ENCODE results near the gene VSNL1.

Gene VSNL1

DNA sequence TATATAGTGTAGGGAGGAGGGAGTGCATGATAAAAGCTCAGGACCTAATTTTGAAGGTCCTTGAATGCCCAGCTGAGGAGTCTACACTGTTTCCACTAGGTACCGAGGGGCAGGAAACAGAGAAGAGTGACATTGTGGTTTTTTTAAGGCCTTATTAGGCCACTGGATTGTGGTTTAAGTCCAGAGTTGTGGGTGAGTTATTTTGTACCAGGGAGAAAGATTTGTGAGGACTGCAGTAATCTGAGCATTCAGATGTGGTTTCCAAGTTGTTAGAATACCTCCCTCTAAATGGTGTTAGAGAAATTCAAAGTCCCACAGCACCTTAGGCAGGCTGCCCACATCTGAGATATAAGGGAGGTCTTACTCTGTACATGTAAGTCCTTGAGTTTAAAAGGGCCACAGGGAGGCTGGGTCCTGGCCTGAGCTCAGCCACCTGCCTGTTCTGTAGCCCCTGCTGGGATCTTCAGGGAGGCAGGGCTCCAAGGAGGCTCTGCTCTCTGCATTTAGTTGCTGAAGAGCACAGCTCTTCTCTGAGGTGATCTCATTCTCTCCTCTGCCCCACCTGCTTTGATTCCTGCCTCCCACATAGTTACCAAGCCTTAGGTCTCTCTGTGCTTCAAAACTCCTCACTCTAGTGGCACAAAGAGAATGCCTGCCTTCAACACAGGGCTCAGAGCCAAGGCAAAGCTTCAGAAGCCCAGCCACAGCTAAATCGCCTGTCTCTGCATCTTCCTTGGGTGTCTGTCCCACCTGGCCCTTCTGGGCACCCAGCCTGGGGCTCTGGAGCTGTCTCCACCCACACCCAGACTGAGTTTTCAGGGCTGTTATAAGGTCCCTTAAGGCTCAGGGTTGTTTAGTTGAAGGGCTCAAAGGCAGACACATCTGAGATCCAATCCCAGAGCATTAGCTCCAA is 88.1 kb downstream of the VSNL1 start:
- TF ChIP-seq, protein P1, sequence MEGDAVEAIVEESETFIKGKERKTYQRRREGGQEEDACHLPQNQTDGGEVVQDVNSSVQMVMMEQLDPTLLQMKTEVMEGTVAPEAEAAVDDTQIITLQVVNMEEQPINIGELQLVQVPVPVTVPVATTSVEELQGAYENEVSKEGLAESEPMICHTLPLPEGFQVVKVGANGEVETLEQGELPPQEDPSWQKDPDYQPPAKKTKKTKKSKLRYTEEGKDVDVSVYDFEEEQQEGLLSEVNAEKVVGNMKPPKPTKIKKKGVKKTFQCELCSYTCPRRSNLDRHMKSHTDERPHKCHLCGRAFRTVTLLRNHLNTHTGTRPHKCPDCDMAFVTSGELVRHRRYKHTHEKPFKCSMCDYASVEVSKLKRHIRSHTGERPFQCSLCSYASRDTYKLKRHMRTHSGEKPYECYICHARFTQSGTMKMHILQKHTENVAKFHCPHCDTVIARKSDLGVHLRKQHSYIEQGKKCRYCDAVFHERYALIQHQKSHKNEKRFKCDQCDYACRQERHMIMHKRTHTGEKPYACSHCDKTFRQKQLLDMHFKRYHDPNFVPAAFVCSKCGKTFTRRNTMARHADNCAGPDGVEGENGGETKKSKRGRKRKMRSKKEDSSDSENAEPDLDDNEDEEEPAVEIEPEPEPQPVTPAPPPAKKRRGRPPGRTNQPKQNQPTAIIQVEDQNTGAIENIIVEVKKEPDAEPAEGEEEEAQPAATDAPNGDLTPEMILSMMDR (IDR thresholded peaks at IDR 0.05; ENCODE audit: control insufficient read depth, insufficient read depth, low read depth, low read length, missing control alignments), result no peak
- DNase-seq (ENCODE audit: low read depth), result no peak
- no peak overlapping the region for H3K4me3 ChIP-seq (ENCODE audit: control insufficient read depth, low read depth, low read length)

DNA sequence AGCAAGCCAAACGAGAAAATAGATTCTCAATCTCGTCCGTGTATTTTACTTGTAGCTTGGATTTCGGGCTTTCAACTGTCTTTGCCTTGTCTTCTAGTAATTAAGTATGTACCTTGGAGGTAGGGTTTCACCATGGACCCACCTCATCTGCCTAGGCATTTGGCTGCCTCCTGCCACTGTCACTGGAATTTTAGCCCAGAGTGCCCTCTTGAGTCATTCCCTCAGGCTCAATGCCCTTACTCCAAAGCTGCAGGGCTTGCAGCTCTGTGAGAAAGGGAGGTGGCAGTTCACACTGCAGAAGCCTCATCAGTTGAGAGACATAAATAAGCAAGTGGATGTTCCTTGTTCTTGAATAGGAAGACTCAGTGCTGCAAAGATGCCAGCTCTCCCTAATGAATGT is 89.6 kb downstream of the VSNL1 start:
- TF ChIP-seq, protein P1 (IDR thresholded peaks at IDR 0.05; ENCODE audit: control insufficient read depth, insufficient read depth, low read depth, low read length, missing control alignments), result no peak
- DNase-seq (ENCODE audit: low read depth), result no peak
- H3K4me3 ChIP-seq (ENCODE audit: control insufficient read depth, low read depth, low read length), result no peak overlapping the region

DNA sequence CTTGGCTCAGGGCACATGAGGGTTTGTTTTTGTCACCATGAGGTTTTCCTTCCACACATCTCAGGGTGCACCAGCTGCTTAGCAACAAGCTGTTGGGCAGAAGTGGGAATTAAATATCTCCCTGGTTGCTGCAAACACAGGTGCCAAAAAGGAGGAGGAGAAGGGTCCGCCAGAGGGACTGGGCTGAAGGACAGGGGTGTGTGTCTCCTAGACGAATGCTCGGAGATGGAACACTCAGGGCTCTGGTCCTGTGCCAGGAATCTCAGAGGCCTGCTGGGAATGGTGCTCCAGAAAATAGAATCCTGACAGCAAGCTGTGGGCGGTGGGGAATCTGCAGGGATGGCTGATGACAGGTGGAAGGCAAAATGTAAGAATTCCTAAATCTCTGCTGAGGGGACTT is 94.5 kb downstream of the VSNL1 start:
- DNase-seq (ENCODE audit: low read depth), result no peak
- TF ChIP-seq, protein P1 (IDR thresholded peaks at IDR 0.05; ENCODE audit: control insufficient read depth, insufficient read depth, low read depth, low read length, missing control alignments), result no peak
- H3K4me3 ChIP-seq (ENCODE audit: control insufficient read depth, low read depth, low read length), result no peak overlapping the region

DNA sequence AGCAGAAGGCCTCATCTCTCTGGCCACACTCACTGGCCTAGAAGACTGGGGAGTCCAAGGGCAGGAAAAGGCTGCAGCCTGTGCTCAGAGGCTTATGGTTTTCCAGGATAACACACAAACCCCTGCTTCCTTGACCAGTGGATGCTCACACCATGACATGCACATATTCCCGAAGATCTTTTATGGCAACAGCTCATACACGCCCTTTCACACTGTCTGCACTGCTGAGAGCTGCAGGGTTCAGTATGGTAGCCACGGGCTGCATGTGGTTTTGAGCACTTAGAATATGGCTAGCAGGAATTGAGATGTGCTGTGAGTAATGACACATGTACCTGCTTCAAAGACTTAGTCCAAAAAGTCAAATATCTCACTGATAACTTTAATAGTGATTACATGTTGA is 95.8 kb downstream of the VSNL1 start:
- no peak for DNase-seq (ENCODE audit: low read depth)
- H3K4me3 ChIP-seq (ENCODE audit: control insufficient read depth, low read depth, low read length), result no peak overlapping the region
- TF ChIP-seq, protein P1 (IDR thresholded peaks at IDR 0.05; ENCODE audit: control insufficient read depth, insufficient read depth, low read depth, low read length, missing control alignments), result no peak

DNA sequence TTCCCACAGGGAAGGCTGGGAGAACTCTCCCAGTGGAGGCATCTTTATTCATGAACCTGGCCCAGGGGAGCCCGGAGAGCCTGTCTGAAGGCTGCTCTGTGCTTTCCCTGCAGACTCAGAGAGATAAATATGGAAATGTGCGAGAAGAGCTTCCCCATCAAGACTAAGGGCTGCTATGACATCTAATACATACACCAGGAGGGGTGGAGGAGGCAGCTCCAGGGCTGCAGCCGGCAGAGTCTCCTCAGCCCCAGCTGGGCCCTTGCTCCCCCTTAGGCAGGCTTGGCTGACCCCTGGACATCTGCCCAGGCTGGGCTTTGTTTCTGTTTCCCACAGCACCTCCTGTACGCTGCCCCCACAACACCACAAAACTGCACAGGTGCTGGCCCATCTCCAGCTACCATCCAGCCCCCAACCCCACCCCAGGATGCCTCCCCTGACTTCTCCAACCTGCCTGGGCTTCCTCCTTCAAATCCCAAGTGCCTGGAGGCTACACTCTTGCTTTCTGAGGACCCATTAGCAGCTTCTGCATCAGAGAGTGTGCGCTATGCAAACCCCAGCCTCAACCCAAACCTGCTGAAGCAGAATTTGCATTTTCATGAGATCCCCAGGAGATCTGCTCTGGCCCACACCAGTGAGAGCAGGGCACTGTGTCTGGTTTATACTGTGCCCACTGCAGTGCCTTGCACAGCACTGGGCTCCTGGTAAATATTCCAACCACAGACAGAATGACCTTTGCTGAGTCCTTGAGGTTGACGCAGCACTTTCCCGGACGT is 96.8 kb downstream of the VSNL1 start:
- no peak for DNase-seq (ENCODE audit: low read depth)
- no peak overlapping the region for H3K4me3 ChIP-seq (ENCODE audit: control insufficient read depth, low read depth, low read length)
- TF ChIP-seq, protein P1 (IDR thresholded peaks at IDR 0.05; ENCODE audit: control insufficient read depth, insufficient read depth, low read depth, low read length, missing control alignments), result no peak

DNA sequence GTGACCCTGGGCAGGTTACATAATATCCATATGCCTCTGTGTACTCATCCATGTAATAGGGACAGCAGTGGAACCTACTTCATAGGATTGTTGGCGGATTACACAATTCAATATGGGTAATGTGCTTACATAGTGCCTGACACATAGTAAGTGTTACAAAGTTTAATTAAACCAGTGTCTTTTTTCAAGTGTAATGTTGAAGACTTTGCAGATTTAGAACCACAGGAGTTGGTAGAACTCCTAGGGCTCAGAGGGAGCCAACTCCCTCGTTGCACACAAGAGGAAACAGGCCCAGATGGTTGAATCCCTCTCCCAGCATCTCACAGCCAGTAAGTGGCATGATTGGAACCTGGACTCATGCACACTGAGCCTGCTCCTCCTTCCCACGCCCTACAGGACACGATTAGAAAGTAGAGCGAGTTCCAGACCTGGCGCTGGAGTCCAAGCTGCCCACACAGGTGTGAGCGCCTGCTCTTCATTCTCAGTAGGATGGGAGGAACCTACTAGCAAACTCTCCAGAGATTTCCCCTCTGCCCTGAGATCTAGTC is 97.8 kb downstream of the VSNL1 start:
- H3K4me3 ChIP-seq (ENCODE audit: control insufficient read depth, low read depth, low read length), result no peak overlapping the region
- DNase-seq (ENCODE audit: low read depth), result no peak
- TF ChIP-seq, protein P1 (IDR thresholded peaks at IDR 0.05; ENCODE audit: control insufficient read depth, insufficient read depth, low read depth, low read length, missing control alignments), result no peak

All from AG09309 (cell line).